ENCODE data around the gene MMAB. TPM values are rescaled to one million over a fixed set of nuclear protein-coding genes. Genes with fewer than 3 reads are reported as not detected.

Gene MMAB
- total RNA-seq, 1 donor from 2014 or later, result 48.1 TPM

- DNase-seq (ENCODE audit: low read depth), result no peak
- Histone ChIP-seq H3K27me3 (ENCODE audit: control insufficient read depth, insufficient read depth, low read length) (no peaks in the 10 kb centered on the region), H3K36me3 (ENCODE audit: control insufficient read depth, insufficient read depth, low read length) (no peaks in the 10 kb centered on the region), H3K4me3 (ENCODE audit: low read depth, low read length) (no peak overlapping the region)
- TF ChIP-seq, protein P1, sequence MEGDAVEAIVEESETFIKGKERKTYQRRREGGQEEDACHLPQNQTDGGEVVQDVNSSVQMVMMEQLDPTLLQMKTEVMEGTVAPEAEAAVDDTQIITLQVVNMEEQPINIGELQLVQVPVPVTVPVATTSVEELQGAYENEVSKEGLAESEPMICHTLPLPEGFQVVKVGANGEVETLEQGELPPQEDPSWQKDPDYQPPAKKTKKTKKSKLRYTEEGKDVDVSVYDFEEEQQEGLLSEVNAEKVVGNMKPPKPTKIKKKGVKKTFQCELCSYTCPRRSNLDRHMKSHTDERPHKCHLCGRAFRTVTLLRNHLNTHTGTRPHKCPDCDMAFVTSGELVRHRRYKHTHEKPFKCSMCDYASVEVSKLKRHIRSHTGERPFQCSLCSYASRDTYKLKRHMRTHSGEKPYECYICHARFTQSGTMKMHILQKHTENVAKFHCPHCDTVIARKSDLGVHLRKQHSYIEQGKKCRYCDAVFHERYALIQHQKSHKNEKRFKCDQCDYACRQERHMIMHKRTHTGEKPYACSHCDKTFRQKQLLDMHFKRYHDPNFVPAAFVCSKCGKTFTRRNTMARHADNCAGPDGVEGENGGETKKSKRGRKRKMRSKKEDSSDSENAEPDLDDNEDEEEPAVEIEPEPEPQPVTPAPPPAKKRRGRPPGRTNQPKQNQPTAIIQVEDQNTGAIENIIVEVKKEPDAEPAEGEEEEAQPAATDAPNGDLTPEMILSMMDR (IDR thresholded peaks at IDR 0.05; ENCODE audit: insufficient read depth, low read length, poor library complexity, severe bottlenecking), result no peak
Observed at GRCh38 chr12:109525279-109525585, 48.1 kb downstream of the MMAB start.

GRCh38 chr12:109524466-109525278, 48.6 kb downstream of the MMAB start:
- H3K36me3 ChIP-seq (ENCODE audit: control insufficient read depth, insufficient read depth, low read length), result peaks cover 1% of the 10 kb centered on the region
- TF ChIP-seq, protein P1 (IDR thresholded peaks at IDR 0.05; ENCODE audit: insufficient read depth, low read length, poor library complexity, severe bottlenecking), result no peak
- H3K27me3 ChIP-seq (ENCODE audit: control insufficient read depth, insufficient read depth, low read length), result no peaks in the 10 kb centered on the region
- H3K4me3 ChIP-seq (ENCODE audit: low read depth, low read length), result no peak overlapping the region
- DNase-seq (ENCODE audit: low read depth), result no peak

- no peak for DNase-seq (ENCODE audit: low read depth)
- H3K4me3 ChIP-seq (ENCODE audit: low read depth, low read length), result no peak overlapping the region
- peaks cover 1% of the 10 kb centered on the region for H3K36me3 ChIP-seq (ENCODE audit: control insufficient read depth, insufficient read depth, low read length)
- no peaks in the 10 kb centered on the region for H3K27me3 ChIP-seq (ENCODE audit: control insufficient read depth, insufficient read depth, low read length)
- TF ChIP-seq, protein P1 (IDR thresholded peaks at IDR 0.05; ENCODE audit: insufficient read depth, low read length, poor library complexity, severe bottlenecking), result no peak
Observed at GRCh38 chr12:109523504-109523903, 49.8 kb downstream of the MMAB start.

- no peaks in the 10 kb centered on the region for H3K27me3 ChIP-seq (ENCODE audit: control insufficient read depth, insufficient read depth, low read length)
- peaks cover 1% of the 10 kb centered on the region for H3K36me3 ChIP-seq (ENCODE audit: control insufficient read depth, insufficient read depth, low read length)
- DNase-seq (ENCODE audit: low read depth), result no peak
- H3K4me3 ChIP-seq (ENCODE audit: low read depth, low read length), result no peak overlapping the region
- TF ChIP-seq, protein P1 (IDR thresholded peaks at IDR 0.05; ENCODE audit: insufficient read depth, low read length, poor library complexity, severe bottlenecking), result no peak
Observed at GRCh38 chr12:109523071-109523470, 50.2 kb downstream of the MMAB start.

- Histone ChIP-seq H3K4me3 (ENCODE audit: low read depth, low read length) (no peak overlapping the region), H3K27me3 (ENCODE audit: control insufficient read depth, insufficient read depth, low read length) (no peaks in the 10 kb centered on the region), H3K36me3 (ENCODE audit: control insufficient read depth, insufficient read depth, low read length) (peaks cover 2% of the 10 kb centered on the region)
- no peak for DNase-seq (ENCODE audit: low read depth)
- TF ChIP-seq, protein P1 (IDR thresholded peaks at IDR 0.05; ENCODE audit: insufficient read depth, low read length, poor library complexity, severe bottlenecking), result no peak
Observed at GRCh38 chr12:109521831-109522230, 51.5 kb downstream of the MMAB start.

- DNase-seq (ENCODE audit: low read depth), result no peak
- TF ChIP-seq, protein P1 (IDR thresholded peaks at IDR 0.05; ENCODE audit: insufficient read depth, low read length, poor library complexity, severe bottlenecking), result no peak
- Histone ChIP-seq H3K4me3 (ENCODE audit: low read depth, low read length) (no peak overlapping the region), H3K36me3 (ENCODE audit: control insufficient read depth, insufficient read depth, low read length) (peaks cover 2% of the 10 kb centered on the region), H3K27me3 (ENCODE audit: control insufficient read depth, insufficient read depth, low read length) (no peaks in the 10 kb centered on the region)
Observed at GRCh38 chr12:109519787-109520186, 53.5 kb downstream of the MMAB start.

Data from kidney epithelial cell (primary cell).